Measurements from ENCODE around the gene LRRD1. TPM values are rescaled to one million over a fixed set of nuclear protein-coding genes. Genes with fewer than 3 reads are reported as not detected.

The LRRD1 gene
- total RNA-seq, 1 donor from 2014 or later, result 0.49 TPM

GRCh38 chr7:92095380-92095779, 83.6 kb downstream of the LRRD1 start:
- Histone ChIP-seq H3K27ac (no peak overlapping the region), H3K9me3 (no peaks in the 10 kb centered on the region), H3K27me3 (no peaks in the 10 kb centered on the region), H3K4me3 (no peak overlapping the region), H3K36me3 (peaks cover 0 to 68% of the 10 kb centered on the region in 2 donors), H3K4me1 (no peaks in the 10 kb centered on the region)
- DNase-seq (ENCODE audit: extremely low spot score in 2 of 2), result no peak
- intact Hi-C loops (cut with DNase I), result no loop called here
- no peak for TF ChIP-seq POLR2A (IDR thresholded peaks at IDR 0.05)

Small RNA genes lying within 50 kb of the gene (microRNA-seq; reads per million reads assigned to microRNA genes)
- gene MIR1285-1 (ENCODE audit: borderline number of aligned reads, borderline replicate concordance), result not detected

Small RNA genes lying within 50 kb of the gene (small RNA-seq; reads per million reads assigned to genes)
- not detected for gene MIR1285-1
- not detected for gene RF00019

Other genes starting within 250 kb of the LRRD1 start
- 75.4 TPM for gene AKAP9, start 238.3 kb downstream of the LRRD1 start, total RNA-seq
- gene CYP51A1, start 44.7 kb downstream of the LRRD1 start, total RNA-seq, result 39.0 TPM
- 94.5 TPM for gene KRIT1, start 66.8 kb upstream of the LRRD1 start, total RNA-seq
- gene ANKIB1, start 66.8 kb upstream of the LRRD1 start, total RNA-seq, result 27.7 TPM

Data from vagina (tissue), 2 donors.